Right lobe of liver (tissue), 4 donors: ENCODE results near the gene PRSS3.

Experiments
- CTCF ChIP-seq, 4 donors: fragments of 200-600 bp in 3 of 4; fragments of 450-650 bp in 1 of 4; IDR thresholded peaks; one replicate each; pipeline versions ENCODE4 v1.5.1 to v1.8.0; 2016 to 2022; ENCODE audit warnings: antibody characterized with exemption in 4 of 4, mild to moderate bottlenecking in 2 of 4
- POLR2A ChIP-seq: fragments of 450-650 bp; IDR thresholded peaks from one replicate; pipeline ENCODE4 v1.6.1; 2017; ENCODE audit warnings: antibody characterized with exemption, mild to moderate bottlenecking
- donor health status: DM: no; HTN: no; CAD: no.
- donor health status: DM: no; HTN: no; CAD: no.
- donor health status: DM: no; HTN: yes; CAD: no.

DNA sequence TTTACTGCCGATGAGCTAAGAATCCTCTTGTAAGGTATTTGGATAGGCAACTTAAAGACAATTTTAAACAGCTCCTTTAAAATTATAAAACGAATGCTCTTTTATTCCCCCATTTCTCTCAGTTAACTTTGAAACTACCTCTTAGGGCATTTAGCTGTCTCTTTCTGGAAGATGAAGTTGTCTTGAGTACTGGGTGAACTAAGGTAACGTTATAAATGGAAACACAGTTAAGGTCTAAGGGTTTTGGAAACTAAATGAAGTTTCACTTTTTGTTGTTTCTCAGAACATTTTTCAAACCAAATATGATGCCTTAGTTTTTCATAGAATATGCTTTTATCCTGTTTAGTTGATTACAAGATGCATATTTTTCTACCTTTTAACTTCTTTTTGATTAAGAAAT is 28.4 kb downstream of the PRSS3 start:
- no peak for TF ChIP-seq POLR2A
- TF ChIP-seq CTCF (IDR thresholded peaks at IDR 0.05) = no peak
